CD14-positive monocyte (primary cell): ENCODE measurements around the gene SMURF1. TPM values are rescaled to one million over a fixed set of nuclear protein-coding genes. Genes with fewer than 3 reads are reported as not detected.

Experiments used
- DNase-seq, 3 donors: peaks; one replicate each; pipeline ENCODE4 v3.0.0-alpha.2; 2011 to 2022
- H2AFZ ChIP-seq: 2 replicates; pipeline ENCODE4 v1.6.0; 2012; ENCODE audit warnings: mild to moderate bottlenecking, low read depth, low read length, inconsistent platforms; ENCODE audit not compliant: insufficient read depth, poor library complexity, severe bottlenecking
- H3K27ac ChIP-seq, 2 donors: 1 replicate in 1 of 2; 2 replicates in 1 of 2; pipeline ENCODE4 v1.5.1; 2012 to 2013; ENCODE audit warnings: low read length in 2 of 2, control low read depth in 1 of 2, inconsistent platforms in 1 of 2, low read depth in 1 of 2, mild to moderate bottlenecking in 1 of 2
- H3K27me3 ChIP-seq, 2 donors: one replicate each; pipeline versions ENCODE4 v1.6.0 to v1.6.1; 2011 to 2013; ENCODE audit warnings: low read length in 2 of 2; ENCODE audit not compliant: control insufficient read depth in 2 of 2, insufficient read depth in 2 of 2
- H3K36me3 ChIP-seq, 2 donors: replicated peaks in 1 of 2; 1 replicate in 1 of 2; 2 replicates in 1 of 2; pipeline versions ENCODE4 v1.5.1 to v1.6.1; 2012 to 2013; ENCODE audit warnings: low read length in 2 of 2, control low read depth in 1 of 2, inconsistent platforms in 1 of 2, mild to moderate bottlenecking in 1 of 2; ENCODE audit not compliant: insufficient read depth in 2 of 2, control insufficient read depth in 1 of 2
- H3K4me1 ChIP-seq, 2 donors: 1 replicate in 1 of 2; 2 replicates in 1 of 2; pipeline versions ENCODE4 v1.5.1 to v1.6.1; 2012 to 2013; ENCODE audit warnings: low read length in 2 of 2, control low read depth in 1 of 2, inconsistent platforms in 1 of 2, mild to moderate bottlenecking in 1 of 2, moderate library complexity in 1 of 2; ENCODE audit not compliant: insufficient read depth in 2 of 2, control insufficient read depth in 1 of 2
- H3K4me2 ChIP-seq: replicated peaks from 2 replicates; pipeline ENCODE3; 2012; ENCODE audit warnings: low read length, moderate library complexity, mild to moderate bottlenecking; ENCODE audit not compliant: poor library complexity, severe bottlenecking; ENCODE audit errors: extremely low read depth
- H3K4me3 ChIP-seq, 3 experiments: fragments of 200-600 bp in 1 of 3; sonication (generic) in 1 of 3; replicated peaks in 1 of 3; 1 replicate in 2 of 3; 2 replicates in 1 of 3; pipeline ENCODE4 v1.5.1; 2011 to 2013; ENCODE audit warnings: low read length in 3 of 3, mild to moderate bottlenecking in 3 of 3, control low read depth in 2 of 3, low read depth in 2 of 3, inconsistent platforms in 1 of 3, moderate library complexity in 1 of 3
- H3K79me2 ChIP-seq: 2 replicates; pipeline ENCODE4 v1.6.0; 2012; ENCODE audit warnings: mild to moderate bottlenecking, control low read depth, inconsistent platforms, low read length, moderate library complexity; ENCODE audit not compliant: insufficient read depth
- H3K9ac ChIP-seq: 2 replicates; pipeline ENCODE4 v1.6.0; 2017; ENCODE audit warnings: low read length, mild to moderate bottlenecking; ENCODE audit not compliant: insufficient read depth, poor library complexity, severe bottlenecking
- H3K9me3 ChIP-seq, 2 donors: replicated peaks in 1 of 2; 1 replicate in 1 of 2; 2 replicates in 1 of 2; pipeline versions ENCODE4 v1.5.1 to v1.6.1; 2012 to 2013; ENCODE audit warnings: low read length in 2 of 2, control low read depth in 1 of 2; ENCODE audit not compliant: control insufficient read depth in 1 of 2, insufficient read depth in 1 of 2
- H4K20me1 ChIP-seq: 2 replicates; pipeline ENCODE4 v1.6.0; 2012; ENCODE audit warnings: mild to moderate bottlenecking, low read length, control low read depth, moderate library complexity; ENCODE audit not compliant: insufficient read depth
- H3K27ac Mint-ChIP-seq, 7 donors: one replicate each; pipeline ENCODE4 v1.8.0; 2020; ENCODE audit warnings: mild to moderate bottlenecking in 7 of 7, mixed read lengths in 7 of 7, moderate library complexity in 6 of 7, inconsistent platforms in 2 of 7
- H3K27me3 Mint-ChIP-seq, 3 donors: one replicate each; pipeline ENCODE4 v1.8.0; 2021 to 2022; ENCODE audit warnings: low read depth in 3 of 3, mild to moderate bottlenecking in 3 of 3, mixed read lengths in 3 of 3, moderate library complexity in 3 of 3, inconsistent platforms in 1 of 3
- H3K36me3 Mint-ChIP-seq, 2 donors: one replicate each; pipeline ENCODE4 v1.8.0; 2020; ENCODE audit warnings: mixed read lengths in 2 of 2, inconsistent platforms in 1 of 2, mild to moderate bottlenecking in 1 of 2
- H3K4me1 Mint-ChIP-seq: one replicate; pipeline ENCODE4 v1.8.0; 2020; ENCODE audit warnings: mild to moderate bottlenecking, mixed read lengths
- H3K4me3 Mint-ChIP-seq, 2 donors: one replicate each; pipeline ENCODE4 v1.8.0; 2020; ENCODE audit warnings: mild to moderate bottlenecking in 2 of 2, mixed read lengths in 2 of 2, moderate library complexity in 1 of 2
- H3K9me3 Mint-ChIP-seq, 7 donors: one replicate each; pipeline ENCODE4 v1.8.0; 2020 to 2022; ENCODE audit warnings: mixed read lengths in 7 of 7, mild to moderate bottlenecking in 6 of 7, moderate library complexity in 6 of 7, inconsistent platforms in 2 of 7
- CTCF ChIP-seq: fragments of 200-600 bp; IDR thresholded peaks from one replicate; pipeline ENCODE4 v1.8.0; 2022; ENCODE audit warnings: antibody characterized with exemption, mild to moderate bottlenecking
- WGBS: methylation state at CpG from one replicate; pipeline ENCODE4 v1.1.5; 2013; ENCODE audit warnings: missing lambda C conversion rate; ENCODE audit not compliant: insufficient coverage; 5-methylcytosine and 5-hydroxymethylcytosine counted together
- intact Hi-C, 2 donors: fragments of 100-400 bp; cut with micrococcal nuclease; formaldehyde crosslinking; loops; one replicate each; pipeline versions ENCODE4 v1.15.0 to v1.15.1; 2023
- polyA plus RNA-seq, 3 donors: library from polyadenylated mRNA; depleted of rRNA in 1 of 3; unstranded in 2 of 3; stranded (reverse) in 1 of 3; fragments of 300-500 nt in 2 of 3; fragments of >200 nt in 1 of 3; fragmentation: Illumina TruSeq in 2 of 3; gene quantifications; 1 replicate in 2 of 3; 2 replicates in 1 of 3; pipeline ENCODE4 v1.2.3, GENCODE V29; 2012 to 2021

SMURF1 gene
- polyA plus RNA-seq, 3 donors = 0.48 to 15.8 (median 1.6) TPM

DNA sequence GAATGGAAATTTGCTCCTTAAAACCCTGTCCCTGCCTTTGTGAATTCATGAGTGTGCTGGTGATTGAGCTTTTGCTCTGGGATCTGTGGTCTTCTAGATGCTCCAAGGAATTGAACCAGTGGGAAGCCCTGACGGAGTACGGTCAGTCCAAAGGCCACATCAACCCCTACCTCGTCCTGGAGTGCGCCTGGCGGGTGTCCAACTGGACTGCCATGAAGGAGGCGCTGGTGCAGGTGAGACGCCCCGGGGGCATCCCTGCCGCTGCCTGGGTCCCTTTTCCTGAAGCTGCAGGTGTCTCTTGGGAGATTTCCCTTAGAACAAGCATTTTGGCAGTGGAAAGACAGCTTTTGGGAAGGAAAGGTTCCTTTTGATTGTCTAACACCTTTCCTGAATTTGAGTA is 165.2 kb downstream of the SMURF1 start:
- Histone ChIP-seq H4K20me1 (no peaks in the 10 kb centered on the region), H3K9ac (no peak overlapping the region), H3K27ac (no peak overlapping the region), H3K4me3 (no peak overlapping the region), H3K79me2 (no peaks in the 10 kb centered on the region), H3K36me3 (peaks cover 96 to 100% of the 10 kb centered on the region in 2 donors), H3K27me3 (no peaks in the 10 kb centered on the region), H3K9me3 (no peaks in the 10 kb centered on the region), H3K4me2 (no peak overlapping the region), H2AFZ (no peak overlapping the region), H3K4me1 (no peaks in the 10 kb centered on the region)
- TF ChIP-seq CTCF = no peak
- Mint-ChIP-seq H3K9me3 (no peaks in the 10 kb centered on the region), H3K4me3 (no peak overlapping the region), H3K4me1 (no peaks in the 10 kb centered on the region), H3K27ac (no peak overlapping the region), H3K36me3 (peaks cover 89 to 98% of the 10 kb centered on the region in 2 donors), H3K27me3 (no peaks in the 10 kb centered on the region)
- 100% methylated on average over 9 of the region's 9 CpGs for WGBS
- DNase-seq = no peak
- intact Hi-C loops = loop anchor here in 1 of 2 donors (10.0 kb wide), 1 partner anchor 74 kb away; no protein-coding TSS in a partner anchor

Other genes with a start within 250 kb of the SMURF1 start
- not detected for gene KPNA7, start 64.0 kb upstream of the SMURF1 start, polyA plus RNA-seq
- not detected for gene MYH16, start 128.7 kb upstream of the SMURF1 start, polyA plus RNA-seq
- 100 to 1,000 TPM in 2 of 3 donors, 10 to 100 TPM in 1; 71.7 to 107 (median 104) TPM for gene ARPC1A, start 181.8 kb upstream of the SMURF1 start, polyA plus RNA-seq
- 1,000 to 10,000 TPM; 1,179 to 1,362 (median 1,282) TPM for gene ARPC1B, start 230.6 kb upstream of the SMURF1 start, polyA plus RNA-seq